Stimulated activated naive CD4-positive, alpha-beta T cell treated with Interleukin-2 at 50 U/mL for 16 hours (primary cell): ENCODE data around the gene PCSK4.
"Not testable (repeated sequence)": the region's sequence is repeated elsewhere in the genome, so short reads cannot be mapped to it uniquely, and the experiment has no call there.

Experiments used
- DNase-seq: peaks from one replicate; lab custom pipeline; 2025; lab: John Stamatoyannopoulos, UW

The PCSK4 gene

GRCh38 chr19:1490311-1491113 is at the start of gene PCSK4:
TSS of gene PCSK4 (minus strand) at chr19:1490350. CDS start at chr19:1490346, 4 bp downstream.
- peak; percentile 95 for DNase-seq

- DNase-seq, result not testable (repeated sequence)
Measured at GRCh38 chr19:1539749-1540148, 49.6 kb upstream of the PCSK4 start.

DNA sequence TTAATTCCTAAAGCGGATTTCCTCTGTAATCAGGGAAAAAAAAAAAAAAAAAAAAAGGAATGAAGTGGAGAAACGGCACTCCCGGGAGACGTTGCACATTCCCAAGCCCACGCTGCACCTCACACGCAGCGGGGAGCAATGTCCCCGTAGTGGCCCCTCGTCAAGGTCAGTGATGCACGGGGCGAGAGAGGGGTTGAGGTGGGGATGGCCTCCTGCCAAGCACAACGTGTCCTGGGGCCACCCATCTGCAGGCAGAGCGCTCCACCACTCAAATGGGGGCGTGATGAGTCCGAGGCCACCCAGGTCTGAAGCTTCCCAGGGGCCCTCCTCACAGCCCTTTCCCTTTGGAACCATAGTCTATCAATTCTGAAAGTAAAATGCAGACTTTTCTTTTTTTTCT is 48.8 kb upstream of the PCSK4 start:
- DNase-seq, result no peak

DNA sequence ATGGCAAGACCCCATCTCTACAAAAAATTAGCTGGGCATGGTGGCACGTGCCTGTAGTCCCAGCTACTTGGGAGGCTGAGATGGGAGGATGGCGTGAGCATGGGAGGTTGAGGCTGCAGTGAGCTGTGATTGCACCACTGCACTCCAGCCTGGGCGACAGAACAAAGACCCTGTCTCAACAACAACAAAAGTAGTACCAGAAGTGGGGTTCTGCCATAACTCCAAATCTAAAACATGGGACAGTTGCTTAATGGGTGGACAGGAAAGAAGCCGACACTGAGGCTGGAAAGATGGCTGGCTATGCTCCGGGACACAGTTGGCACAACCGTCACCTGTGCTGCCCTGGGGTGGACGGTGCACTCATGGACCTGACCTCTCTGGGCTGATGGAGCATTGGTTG is 45.5 kb upstream of the PCSK4 start:
- not testable (repeated sequence) for DNase-seq

GRCh38 chr19:1534972-1535371 is 44.8 kb upstream of the PCSK4 start:
- no peak for DNase-seq

DNA sequence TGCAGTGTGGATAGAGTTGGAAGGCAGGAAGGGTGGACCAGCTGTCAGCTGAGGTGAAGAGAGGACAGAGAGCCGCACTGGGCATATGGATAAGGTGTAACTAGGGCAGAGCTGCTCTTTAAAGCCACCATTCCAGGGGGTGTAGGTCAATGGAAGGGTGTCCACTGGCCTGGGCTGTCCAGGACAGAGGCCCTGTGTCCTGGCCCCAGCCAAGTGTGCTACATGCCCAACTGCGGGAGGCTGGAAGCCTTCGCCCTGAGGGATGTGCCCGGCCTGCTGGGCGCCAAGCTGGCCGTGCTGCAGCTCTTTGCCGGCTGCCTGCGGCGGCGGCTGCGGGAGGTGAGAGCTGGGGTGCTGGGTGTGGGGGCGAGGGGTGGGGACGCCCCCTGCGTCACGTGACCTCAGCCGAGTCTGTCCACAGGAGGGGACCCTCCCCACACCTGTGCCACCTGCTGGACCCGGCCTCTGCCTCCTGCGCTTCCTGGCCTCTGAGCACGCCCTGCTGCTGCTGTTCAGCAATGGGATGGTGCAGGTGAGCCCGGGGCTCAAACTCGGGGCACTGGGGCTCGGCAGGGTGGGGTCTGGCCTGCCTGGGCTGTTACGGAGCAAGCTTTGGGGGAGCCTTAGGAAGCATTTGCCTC is 43.5 kb upstream of the PCSK4 start:
- no peak for DNase-seq

- DNase-seq, result no peak
Measured at GRCh38 chr19:1532003-1532402, 41.9 kb upstream of the PCSK4 start.

DNA sequence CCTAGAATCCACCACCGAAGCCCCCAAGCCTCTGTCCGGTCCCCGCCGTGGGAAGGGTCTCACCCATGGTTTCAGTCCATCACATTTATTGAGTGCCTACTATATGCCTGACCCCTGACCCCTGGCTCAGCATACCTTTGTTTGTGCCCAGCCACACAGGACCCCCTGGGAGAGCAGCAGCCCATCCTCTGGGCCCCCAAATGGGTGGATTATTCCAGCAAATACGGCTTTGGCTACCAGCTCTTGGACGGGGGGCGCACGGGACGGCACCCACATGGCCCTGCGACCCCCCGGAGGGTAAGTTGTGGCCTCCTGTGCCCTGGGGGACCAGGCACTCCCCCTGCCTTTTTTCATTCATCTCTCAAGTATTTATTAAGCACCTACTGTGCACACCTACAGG is 41.4 kb upstream of the PCSK4 start:
- DNase-seq, result no peak

- DNase-seq, result not testable (repeated sequence)
Measured at GRCh38 chr19:1530856-1531255, 40.7 kb upstream of the PCSK4 start.

DNA sequence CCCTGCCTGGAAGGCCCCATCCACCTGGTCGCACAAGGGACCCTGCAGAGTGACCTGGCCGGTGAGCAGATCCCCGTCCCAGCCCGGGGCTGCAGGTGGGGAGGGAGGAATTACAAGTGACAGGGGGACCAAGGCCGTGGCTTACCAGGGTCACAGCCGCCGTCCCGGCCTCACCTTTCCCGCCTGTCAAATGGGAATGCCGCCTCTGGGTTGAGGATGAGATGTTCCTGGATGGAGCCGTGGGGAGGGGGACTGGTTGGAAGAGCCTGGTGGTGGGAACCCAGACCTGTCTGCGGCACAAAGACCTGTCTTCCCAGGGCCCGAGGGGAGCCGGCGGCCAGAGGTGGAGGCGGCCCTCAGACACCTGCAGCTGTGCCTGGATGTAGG is 39.3 kb upstream of the PCSK4 start:
- DNase-seq, result no peak

DNA sequence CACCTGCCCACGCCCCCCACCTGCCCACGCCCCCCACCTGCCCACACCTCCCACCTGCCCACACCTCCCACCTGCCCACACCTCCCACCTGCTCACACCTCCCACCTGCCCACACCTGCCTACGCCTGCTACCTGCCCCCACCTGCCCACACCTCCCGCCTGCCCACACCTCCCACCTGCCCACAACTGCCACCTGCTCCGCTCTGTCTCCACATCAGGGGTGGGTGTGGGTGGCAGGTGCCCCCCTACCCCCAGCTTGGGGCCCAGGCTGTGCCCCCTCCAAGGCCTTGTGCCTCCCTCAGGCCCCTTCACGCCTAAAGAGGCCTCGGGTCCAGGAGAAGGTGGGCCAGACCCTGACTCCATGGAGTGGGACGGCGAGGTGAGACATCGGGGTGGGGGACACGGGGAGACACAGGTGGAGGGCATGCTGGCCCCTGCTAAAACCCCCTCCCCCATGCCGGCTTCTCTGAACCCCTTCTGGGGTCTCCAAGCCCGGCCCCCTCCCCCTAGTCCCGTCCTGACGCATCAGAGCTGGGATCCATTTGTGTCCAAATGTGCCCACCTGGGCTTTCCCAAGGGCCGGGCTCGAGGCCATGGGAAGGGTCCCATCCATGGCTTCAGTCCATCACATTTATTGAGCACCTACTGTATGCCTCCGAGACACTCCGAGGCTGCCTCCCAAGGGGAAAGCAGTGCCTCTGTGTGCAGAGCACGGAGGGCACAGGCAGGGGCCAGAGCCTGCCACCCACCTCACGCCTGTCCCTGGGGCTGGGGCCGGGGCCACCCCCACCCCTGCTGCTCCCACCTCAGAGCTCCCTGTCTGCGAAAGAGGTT is 38.7 kb upstream of the PCSK4 start:
- no peak for DNase-seq

GRCh38 chr19:1527650-1528309 is 37.6 kb upstream of the PCSK4 start:
- no peak for DNase-seq

DNA sequence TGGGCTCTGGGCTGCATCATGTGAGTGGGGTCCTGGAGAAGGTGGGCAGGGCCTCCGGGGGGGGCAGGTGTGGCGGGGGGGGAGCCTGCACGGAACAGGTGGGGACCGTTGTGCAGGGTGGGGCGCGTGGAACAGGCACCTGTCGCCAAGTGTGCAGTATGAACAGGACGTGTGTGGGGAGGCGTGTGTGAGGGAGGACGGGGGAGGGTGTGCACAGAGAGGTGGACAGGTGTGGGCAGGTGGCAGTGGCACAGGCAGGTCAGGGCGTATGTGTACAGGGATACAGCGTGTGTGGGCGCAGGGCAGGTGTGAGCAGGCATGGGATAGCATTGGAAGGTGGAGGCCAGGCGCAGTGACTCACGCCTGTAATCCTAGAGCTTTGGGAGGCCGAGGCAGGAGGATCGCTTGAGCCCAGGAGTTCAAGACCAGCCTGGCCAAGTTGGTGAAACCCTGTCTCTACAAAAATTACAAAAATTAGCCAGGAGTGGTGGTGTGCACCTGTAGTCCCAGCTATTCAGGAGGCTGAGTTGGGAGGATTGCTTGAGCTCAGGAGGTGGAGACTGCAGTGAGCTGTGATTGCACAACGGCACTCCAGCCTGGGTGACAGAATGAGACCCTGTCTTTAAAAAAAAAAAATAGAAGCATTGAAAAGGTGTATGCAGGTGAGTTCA is 37.0 kb upstream of the PCSK4 start:
- no peak for DNase-seq

DNA sequence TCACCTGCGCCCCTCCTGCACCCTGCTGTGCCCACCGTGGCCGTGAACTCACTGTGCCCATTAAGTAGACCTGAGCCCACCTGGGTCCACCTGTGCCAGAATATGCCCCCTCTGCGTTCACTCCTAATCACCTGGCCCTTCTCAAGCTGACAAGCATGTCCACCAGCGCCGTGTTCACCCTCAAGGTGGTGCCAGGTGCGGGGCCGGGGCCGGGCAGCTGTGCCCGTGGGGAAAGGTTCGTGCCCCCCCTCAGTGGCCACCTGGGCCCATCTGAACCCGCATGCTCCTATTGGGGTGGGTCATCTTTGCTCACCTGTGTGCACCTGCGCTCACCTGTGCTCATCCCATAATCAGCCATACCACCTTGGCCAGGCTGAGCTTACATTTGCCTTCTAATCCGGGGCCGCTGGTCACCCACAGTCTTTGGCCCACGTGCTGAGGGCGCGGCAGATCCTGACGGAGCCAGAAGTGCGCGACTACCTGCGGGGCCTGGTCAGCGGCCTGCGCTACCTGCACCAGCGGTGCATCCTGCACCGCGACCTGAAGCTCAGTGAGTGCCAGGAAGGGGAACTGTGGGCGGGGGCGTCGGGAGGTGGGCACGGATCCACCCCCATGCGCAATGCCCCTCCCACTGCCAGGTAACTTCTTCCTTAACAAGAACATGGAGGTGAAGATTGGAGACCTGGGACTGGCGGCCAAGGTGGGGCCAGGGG is 36.1 kb upstream of the PCSK4 start:
- DNase-seq, result no peak

DNA sequence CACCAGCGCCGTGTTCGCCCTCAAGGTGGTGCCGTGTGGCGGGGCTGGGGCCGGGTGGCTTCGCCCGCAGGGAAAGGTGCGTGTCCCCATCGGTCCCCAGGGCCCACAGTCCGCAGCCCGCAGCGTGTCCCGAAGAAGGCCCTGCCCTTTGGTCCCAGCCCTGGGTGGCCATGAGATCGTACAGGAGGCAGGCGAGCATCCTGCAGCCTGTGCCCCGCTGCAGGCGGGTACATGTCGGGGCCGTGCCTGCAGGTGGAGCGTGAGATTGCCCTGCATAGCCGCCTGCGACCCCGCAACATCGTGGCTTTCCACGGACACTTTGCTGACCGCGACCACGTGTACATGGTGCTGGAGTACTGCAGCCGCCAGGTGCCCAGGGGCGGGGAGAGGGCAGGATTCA is 35.2 kb upstream of the PCSK4 start:
- DNase-seq, result no peak

DNA sequence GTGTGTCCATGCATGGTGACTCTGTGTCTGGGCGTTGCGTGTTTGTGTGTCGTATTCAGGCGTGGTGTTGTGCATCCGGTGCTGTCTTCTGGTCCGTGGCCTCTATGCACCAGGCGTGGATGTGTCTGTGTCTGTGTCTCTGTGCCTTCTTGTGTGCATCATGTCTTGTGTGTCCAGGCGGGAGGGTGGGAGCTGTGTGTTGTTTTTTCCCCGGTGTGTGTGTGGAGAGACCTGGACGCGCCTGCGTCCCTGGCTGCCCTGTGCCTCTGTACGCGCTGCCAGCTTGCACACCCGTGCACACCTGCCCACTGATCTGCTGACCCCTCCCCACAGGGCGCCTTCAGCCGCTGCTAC is 34.8 kb upstream of the PCSK4 start:
- no peak for DNase-seq

DNA sequence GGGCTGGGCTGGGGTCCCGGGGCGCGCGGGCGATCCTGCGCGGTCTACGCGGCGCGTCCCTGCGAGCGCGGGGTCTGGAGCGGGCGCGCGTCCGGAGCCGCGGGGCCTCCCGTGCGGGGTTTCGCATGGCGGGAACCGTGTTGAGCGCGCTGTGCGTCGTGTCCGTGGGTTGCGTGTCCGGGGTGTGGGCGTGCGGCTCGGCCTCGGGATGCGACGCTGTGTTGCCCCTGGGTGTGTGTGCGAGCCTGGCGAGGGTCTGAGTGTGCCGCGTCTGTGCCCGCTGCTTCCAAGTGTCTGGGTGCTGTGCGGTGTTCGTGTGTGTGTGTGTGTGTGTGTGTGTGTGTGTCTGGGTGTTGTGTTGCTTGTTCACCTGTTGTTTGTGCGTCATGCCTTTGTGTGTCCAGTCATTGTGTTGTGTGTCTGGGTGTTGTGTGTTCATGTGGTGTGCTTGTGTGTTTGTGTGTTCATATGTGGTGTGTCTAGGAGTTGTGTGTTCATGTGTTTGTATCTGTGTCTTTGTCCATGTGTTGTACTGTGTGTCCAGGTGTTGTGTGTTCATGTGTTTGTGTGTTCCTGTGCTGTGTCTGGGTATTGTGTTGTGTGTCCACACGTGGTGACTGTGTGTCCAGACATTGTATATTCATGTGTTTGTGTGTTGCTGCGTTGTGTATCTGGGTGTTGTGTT is 34.3 kb upstream of the PCSK4 start:
- DNase-seq, result no peak

- no peak for DNase-seq
Measured at GRCh38 chr19:1523412-1524286, 33.5 kb upstream of the PCSK4 start, which contains the start of gene PLK5. TSS of gene PLK5 (plus strand) at chr19:1524077. CDS start at chr19:1526997, 2,920 bp downstream.

- no peak for DNase-seq
Measured at GRCh38 chr19:1522838-1523237, 32.7 kb upstream of the PCSK4 start.
